Activated CD8-positive, alpha-beta memory T cell treated with anti-CD3 and anti-CD28 coated beads, Interleukin-2, amount 50 U/mL, for 24 hours (primary cell): Measurements from ENCODE around the gene MGRN1.

Experiments
- DNase-seq: peaks from one replicate; pipeline ENCODE4 v3.0.0-alpha.2; 2020; ENCODE audit errors: extremely low read depth

MGRN1 gene

GRCh38 chr16:4604401-4604800, 20.2 kb upstream of the MGRN1 start:
- no peak for DNase-seq

- DNase-seq, result no peak
Observed at GRCh38 chr16:4606354-4606753, 18.3 kb upstream of the MGRN1 start.

GRCh38 chr16:4607841-4608703, 16.6 kb upstream of the MGRN1 start:
- no peak for DNase-seq

DNA sequence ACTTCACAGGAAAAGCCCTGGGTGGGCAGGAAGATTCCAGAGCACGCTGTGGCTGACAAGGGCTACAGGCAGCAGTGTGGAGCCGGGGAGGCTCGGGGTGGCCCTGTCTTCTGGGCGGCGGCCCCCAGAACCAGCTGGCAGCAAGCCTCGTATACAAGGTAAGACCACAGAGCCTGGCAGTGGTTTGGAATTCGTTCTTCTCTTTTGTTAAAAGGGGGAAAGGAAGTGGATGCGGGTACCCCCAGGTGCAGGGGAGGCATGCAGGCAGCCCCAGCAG, 16.0 kb upstream of the MGRN1 start:
- DNase-seq, result no peak

DNA sequence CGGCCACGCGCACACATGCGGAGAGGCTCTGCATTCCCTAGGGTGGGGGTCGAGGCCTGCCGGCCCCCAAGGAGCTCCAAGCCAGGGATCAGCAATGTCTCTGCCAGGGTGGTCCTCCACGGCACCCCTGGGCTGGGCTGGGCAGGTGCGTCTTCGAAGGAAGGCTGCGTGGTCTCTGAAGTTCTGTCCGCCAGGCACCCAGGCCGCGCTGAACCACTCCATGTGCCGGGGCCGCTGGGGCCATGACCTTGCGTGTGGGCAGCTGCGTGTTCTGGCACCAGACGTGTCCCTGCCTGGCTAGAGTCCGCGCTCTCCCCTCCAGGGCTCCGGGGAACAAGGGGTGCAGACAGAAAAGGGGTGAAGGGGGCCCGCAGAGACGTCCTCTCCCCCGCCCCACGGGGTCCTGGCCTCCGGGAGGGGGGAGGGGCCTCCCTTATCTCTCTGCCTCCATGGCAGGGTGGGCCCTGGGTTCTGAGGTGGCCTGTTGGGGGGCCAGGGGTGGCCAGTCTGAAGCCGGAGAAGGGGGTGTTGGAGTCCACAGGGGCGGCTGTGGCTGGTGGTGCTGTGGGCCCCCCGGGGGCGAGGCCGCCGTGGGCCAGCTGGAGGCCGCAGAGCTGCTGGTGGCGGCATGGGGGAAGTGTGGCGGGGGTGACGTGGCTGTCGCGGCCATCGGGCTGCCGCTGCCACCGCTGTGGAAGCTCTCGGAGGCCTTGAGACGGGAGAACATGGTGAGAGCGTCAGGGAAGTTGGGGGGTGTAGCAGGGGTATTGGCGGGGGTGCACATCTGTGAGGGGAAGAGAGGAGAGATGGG, 15.2 kb upstream of the MGRN1 start:
- DNase-seq, result no peak

- DNase-seq, result no peak
Observed at GRCh38 chr16:4610011-4611005, 14.3 kb upstream of the MGRN1 start.

- no peak for DNase-seq
Observed at GRCh38 chr16:4611337-4612021, 13.1 kb upstream of the MGRN1 start.

DNA sequence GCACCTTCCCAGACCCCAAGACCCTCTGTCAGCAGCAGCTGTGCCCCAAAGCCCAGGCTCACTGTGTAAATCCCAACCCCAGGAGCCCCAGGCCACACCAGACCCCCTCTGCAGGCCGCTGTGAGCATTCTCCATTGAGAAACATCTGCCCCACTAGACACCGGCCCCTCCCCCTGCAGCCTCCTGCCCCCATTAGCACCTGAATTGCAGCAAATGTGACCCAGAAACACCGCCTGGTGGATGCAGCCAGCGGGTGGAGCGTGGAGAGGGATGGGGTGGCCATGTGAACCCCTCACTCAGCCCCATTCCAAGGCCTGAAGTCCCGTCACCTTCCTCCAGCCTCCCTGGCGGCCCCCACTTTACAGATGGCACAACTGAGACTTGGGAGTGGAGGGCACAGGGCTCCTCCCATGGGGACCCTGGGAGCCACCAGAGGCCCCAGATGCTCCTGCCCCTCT, 12.1 kb upstream of the MGRN1 start:
- DNase-seq, result no peak

DNA sequence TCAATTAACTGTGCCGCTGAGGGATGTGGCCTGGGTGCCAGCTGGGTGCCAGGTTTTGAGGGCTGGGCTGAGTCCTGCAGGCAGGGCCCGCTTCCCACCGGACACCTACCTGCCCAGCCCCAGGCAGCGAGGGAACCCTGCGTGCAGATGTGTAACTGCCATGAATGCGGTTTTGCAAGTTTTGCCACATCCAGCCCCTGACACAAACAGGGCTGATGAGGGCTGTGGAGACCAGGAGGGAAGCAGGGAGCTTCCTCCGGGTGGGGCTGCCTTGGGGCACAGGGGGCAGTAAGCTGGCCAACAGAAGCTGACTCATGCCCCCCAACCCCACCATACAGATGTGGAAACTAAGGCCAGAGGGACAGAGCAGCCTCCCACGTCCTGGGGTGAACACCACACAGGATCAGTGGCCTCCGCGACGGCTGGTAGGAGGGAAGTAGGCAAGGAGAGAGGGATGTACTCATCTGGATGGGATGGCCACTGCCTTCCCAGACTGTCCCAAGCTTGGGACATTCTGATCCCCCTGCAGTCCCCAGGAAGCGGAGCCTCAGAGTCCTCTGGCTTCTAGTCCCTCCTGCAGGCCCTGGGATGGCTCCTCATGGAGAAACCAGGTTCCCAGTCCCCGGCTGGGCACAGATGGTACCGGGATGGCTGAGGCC, 11.5 kb upstream of the MGRN1 start:
- no peak for DNase-seq

- DNase-seq, result no peak
Observed at GRCh38 chr16:4613636-4614570, 10.7 kb upstream of the MGRN1 start.

DNA sequence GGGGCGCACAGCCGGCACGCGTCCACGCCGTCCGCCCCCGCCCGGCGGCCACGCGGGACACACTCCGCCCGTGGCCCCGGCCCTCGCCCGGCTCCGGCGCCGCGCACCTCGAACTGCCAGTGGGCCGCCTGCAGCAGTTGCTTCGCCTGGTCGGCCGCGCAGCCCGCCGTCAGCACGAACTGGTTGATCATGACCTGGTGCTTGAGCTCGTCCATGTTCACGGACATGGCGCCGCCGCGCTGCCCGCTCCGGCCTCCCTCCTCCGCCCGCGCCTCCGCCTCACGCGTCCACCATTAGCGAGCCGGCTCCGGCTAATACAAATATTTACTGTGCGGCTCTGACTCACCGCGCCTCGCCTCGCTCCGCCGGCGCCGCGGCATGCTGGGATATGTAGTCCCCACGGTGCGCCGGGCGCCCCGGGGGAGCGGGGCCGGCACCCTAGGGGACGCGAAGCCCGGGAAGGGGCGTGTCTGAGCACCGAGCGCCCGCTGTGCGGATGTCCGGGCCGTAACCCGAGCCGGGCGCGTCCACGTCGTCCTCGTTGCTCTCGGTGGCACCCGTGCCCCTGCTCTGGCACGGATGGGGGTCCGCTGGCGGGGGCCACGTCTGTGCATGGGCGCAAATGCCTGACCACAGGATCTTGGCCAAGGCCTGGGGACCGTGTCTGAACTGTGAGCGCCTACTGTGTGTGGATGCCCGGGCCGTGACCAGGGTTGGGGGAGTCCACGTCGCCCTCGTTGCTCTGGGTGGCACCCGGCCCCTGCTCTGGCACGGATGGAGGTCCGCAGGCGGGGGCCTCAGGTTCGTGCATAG, 9.8 kb upstream of the MGRN1 start, which contains the start of gene UBALD1:
Gene UBALD1, minus strand, starts transcription at position 318 of the 813 bp plus-strand sequence. Its CDS starts 91 bp downstream, at position 227.
- peak; percentile 50 for DNase-seq

- DNase-seq, result no peak
Observed at GRCh38 chr16:4615384-4616046, 9.1 kb upstream of the MGRN1 start.

GRCh38 chr16:4616047-4616811, 8.4 kb upstream of the MGRN1 start:
- peak; percentile 100 for DNase-seq

GRCh38 chr16:4617880-4618279, 6.7 kb upstream of the MGRN1 start:
- no peak for DNase-seq

- no peak for DNase-seq
Observed at GRCh38 chr16:4618645-4619418, 5.8 kb upstream of the MGRN1 start.

DNA sequence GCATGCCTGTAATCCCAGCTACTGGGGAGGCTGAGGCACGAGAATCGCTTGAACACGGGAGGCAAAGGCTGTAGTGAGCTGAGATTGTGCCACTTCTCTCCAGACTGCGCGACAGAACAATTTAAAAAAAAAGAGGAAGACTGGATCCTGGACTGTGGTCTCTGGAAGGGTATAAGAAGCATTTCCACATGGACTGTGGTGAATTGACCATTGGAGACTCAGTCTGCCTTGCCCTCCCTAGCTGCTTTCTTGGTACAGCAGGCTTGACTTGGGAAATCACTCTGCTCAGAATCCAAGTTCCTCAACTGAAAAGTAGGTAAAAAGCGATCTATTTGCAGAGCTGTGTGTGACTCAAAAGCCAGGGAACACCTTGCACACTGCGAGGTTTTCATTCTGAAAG, 1.0 kb upstream of the MGRN1 start:
- DNase-seq, result no peak
